Measurements from ENCODE around the gene CD14. TPM values are rescaled to one million over a fixed set of nuclear protein-coding genes. Genes with fewer than 3 reads are reported as not detected.

CD14 gene
- total RNA-seq, 6 experiments from 2014 or later, result 174 to 513 (median 244) TPM

DNA sequence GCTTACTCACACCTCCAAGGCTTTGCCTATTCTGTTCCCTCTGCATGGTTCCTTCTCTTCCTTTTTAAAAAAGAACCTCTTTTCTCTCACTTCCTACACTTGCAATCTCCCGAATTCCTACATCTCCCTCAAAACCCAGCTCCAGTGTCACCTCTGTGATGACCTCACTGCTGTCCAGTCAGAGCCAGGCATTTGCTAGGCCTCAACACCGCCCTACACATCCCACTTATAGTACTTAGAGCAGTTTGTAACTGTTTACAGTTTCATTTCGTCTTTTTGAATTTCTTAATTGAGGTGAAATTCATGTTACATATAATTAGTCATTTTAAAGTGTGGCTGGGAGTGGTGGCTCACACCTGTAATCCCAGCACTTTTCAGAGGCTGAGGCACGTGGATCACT is 30.8 kb downstream of the CD14 start:
- H3K9me3 ChIP-seq, result no peaks in the 10 kb centered on the region
- no peak for DNase-seq
- H3K36me3 ChIP-seq, result no peaks in the 10 kb centered on the region
- H3K27me3 ChIP-seq, result no peaks in the 10 kb centered on the region
- WGBS (ENCODE audit: insufficient coverage, low coverage, low lambda C conversion rate, missing lambda C conversion rate), result 67% methylated on average over 4 of the region's 4 CpGs
- H3K4me1 ChIP-seq, result peaks cover 0 to 35% (median 2%) of the 10 kb centered on the region in 4 donors
- intact Hi-C loops (cut with DNase I), result no loop called here
- TF ChIP-seq POLR2A (IDR thresholded peaks at IDR 0.05), result no peak
- TF ChIP-seq, protein P1, sequence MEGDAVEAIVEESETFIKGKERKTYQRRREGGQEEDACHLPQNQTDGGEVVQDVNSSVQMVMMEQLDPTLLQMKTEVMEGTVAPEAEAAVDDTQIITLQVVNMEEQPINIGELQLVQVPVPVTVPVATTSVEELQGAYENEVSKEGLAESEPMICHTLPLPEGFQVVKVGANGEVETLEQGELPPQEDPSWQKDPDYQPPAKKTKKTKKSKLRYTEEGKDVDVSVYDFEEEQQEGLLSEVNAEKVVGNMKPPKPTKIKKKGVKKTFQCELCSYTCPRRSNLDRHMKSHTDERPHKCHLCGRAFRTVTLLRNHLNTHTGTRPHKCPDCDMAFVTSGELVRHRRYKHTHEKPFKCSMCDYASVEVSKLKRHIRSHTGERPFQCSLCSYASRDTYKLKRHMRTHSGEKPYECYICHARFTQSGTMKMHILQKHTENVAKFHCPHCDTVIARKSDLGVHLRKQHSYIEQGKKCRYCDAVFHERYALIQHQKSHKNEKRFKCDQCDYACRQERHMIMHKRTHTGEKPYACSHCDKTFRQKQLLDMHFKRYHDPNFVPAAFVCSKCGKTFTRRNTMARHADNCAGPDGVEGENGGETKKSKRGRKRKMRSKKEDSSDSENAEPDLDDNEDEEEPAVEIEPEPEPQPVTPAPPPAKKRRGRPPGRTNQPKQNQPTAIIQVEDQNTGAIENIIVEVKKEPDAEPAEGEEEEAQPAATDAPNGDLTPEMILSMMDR (IDR thresholded peaks at IDR 0.05), result no peak
- H3K4me3 ChIP-seq, result no peak overlapping the region
- peak in 3 of 4 donors; percentile 15 to 42 (median 22) for ATAC-seq
- peak overlapping the region; percentile 87 to 90 (median 90) for H3K27ac ChIP-seq

DNA sequence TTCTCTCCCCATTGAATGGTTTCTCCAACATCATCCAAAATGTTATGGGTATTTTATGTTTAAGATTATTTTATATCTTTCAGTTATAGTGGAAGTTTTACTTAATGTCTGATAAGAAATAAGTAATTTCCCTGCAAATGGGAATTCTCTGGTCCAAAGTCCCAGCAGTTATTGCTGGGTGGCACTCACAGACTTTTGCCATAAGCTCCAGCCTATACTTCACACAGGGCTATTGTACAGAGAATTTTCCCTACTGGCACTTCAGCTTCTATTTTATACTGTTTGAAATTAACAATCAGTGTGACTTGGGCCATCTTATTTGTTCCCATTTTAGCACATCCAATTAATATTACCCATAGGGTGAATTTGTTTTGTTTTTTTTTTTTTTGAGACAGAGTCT is 32.9 kb downstream of the CD14 start:
- no peaks in the 10 kb centered on the region for H3K27me3 ChIP-seq
- TF ChIP-seq, protein P1 (IDR thresholded peaks at IDR 0.05), result no peak
- no peak for TF ChIP-seq POLR2A (IDR thresholded peaks at IDR 0.05)
- no peaks in the 10 kb centered on the region for H3K9me3 ChIP-seq
- DNase-seq, result no peak
- ATAC-seq, result no peak
- H3K36me3 ChIP-seq, result no peaks in the 10 kb centered on the region
- intact Hi-C loops (cut with DNase I), result no loop called here
- H3K4me3 ChIP-seq, result no peak overlapping the region
- no peak overlapping the region for H3K27ac ChIP-seq
- H3K4me1 ChIP-seq, result peaks cover 0 to 45% (median 8%) of the 10 kb centered on the region in 4 donors

DNA sequence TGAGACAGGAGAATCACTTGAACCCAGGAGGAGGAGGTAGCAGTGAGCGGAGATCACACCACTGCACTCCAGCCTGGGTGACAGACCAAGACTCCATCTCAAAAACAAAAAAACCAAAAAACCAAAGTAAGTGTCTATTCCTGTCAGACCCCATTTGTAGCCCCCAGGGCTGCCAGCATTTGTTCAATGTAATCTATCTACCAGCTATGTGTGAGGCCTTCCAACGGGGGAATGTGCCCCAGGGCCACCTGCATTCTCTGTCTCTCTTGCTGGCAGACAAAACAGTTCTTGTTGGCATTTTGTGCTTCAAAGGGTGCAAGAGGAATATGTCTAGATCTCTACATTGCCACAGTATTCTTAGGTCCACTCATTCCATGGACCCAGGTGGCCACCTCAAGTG is 34.1 kb downstream of the CD14 start:
- Histone ChIP-seq H3K27me3 (no peaks in the 10 kb centered on the region), H3K4me1 (peaks cover 0 to 50% (median 11%) of the 10 kb centered on the region in 4 donors), H3K9me3 (no peaks in the 10 kb centered on the region), H3K4me3 (no peak overlapping the region), H3K27ac (no peak overlapping the region), H3K36me3 (no peaks in the 10 kb centered on the region)
- ATAC-seq, result no peak
- TF ChIP-seq, protein P1 (IDR thresholded peaks at IDR 0.05), result no peak
- no peak for TF ChIP-seq POLR2A (IDR thresholded peaks at IDR 0.05)
- intact Hi-C loops (cut with DNase I), result no loop called here
- DNase-seq, result no peak
- WGBS (ENCODE audit: insufficient coverage, low coverage, low lambda C conversion rate, missing lambda C conversion rate), result 69% methylated on average over 2 of the region's 2 CpGs

DNA sequence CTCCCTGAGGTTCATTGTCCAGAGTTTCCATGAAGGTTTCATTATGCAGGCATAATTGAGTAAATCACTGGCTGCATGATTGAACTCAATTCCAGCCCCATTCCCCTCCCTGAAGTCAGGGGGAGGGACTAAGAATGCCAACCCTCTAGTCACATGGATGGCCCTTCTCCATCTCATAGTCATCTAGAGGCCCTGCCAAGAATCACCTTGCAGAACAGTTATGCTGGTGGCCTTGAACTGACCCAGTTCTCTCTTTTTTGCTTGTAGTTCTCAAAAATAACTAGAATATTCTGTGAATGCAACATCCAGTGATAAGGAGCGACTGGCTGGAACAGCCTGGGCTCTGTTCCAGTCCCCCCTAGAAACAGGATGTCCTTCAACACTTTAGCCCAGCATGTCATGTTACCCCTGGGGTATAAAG is 36.6 kb downstream of the CD14 start:
- peak overlapping the region; percentile 81 to 98 (median 97) for H3K27ac ChIP-seq
- peaks cover 0 to 35% (median 9%) of the 10 kb centered on the region in 4 donors for H3K4me1 ChIP-seq
- H3K27me3 ChIP-seq, result no peaks in the 10 kb centered on the region
- intact Hi-C loops (cut with DNase I), result no loop called here
- peak; percentile 84 for TF ChIP-seq POLR2A (IDR thresholded peaks at IDR 0.05)
- TF ChIP-seq, protein P1 (IDR thresholded peaks at IDR 0.05), result no peak
- WGBS (ENCODE audit: insufficient coverage, low coverage, low lambda C conversion rate, missing lambda C conversion rate), result no CpG with 5 or more reads among the region's 1 CpG
- DNase-seq (peak in 1 of 3 donors; percentile 87), ATAC-seq (peak; percentile 87 to 93 (median 89))
- peak overlapping the region; percentile 8 to 49 (median 49) for H3K4me3 ChIP-seq
- no peaks in the 10 kb centered on the region for H3K9me3 ChIP-seq
- H3K36me3 ChIP-seq, result no peaks in the 10 kb centered on the region

All from right lobe of liver (tissue), 6 donors.